SK-N-SH (cell line): ENCODE measurements around the gene ZBTB46.

Experiments
- POLR2AphosphoS5 ChIP-seq: IDR thresholded peaks from 2 replicates; pipeline ENCODE4 v1.6.1; 2012; ENCODE audit warnings: low read depth, low read length
- TF ChIP-seq, protein P1 (sequence below): IDR thresholded peaks from 2 replicates; pipeline ENCODE4 v1.6.1; 2012; ENCODE audit warnings: mild to moderate bottlenecking, low read depth, low read length, moderate library complexity
- TF ChIP-seq, protein P2 (sequence below): IDR thresholded peaks from 2 replicates; pipeline ENCODE4 v1.4.0; 2012; ENCODE audit warnings: low read depth, borderline replicate concordance

DNA sequence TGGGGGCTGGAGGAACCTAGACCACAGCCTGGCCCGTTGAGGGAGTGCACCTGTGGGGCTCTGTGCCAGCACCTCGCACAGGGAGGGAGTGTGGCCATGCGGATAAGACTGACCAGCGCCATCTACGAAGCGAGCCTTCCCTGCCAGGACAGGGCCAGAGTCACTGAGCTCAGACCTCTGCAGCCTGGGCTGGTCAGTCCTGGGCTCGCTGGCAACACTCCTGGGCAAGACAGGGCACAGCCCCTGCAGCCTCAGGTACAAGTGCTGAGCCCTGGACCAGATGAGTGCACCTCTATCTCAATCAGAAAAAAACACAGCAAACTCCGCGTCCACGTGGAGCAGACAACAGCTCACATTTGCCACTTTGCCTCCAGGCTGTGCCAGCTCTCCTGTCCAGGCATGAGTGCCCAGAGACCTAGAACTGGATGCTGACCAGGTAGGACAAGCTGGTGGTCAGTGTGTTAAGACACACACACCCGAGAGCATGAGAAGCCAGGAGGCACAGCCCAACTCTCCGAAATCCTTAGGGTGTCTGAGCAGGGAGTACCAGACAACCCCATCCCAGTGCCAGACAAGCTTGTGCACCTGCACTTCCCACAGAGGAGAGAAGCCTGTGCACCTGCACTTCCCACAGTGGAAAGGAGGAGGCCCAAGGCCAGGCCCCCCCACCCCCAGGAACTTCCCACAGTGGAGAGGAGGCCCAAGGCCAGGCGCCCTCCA, 128.2 kb downstream of the ZBTB46 start:
- TF ChIP-seq, protein P1, sequence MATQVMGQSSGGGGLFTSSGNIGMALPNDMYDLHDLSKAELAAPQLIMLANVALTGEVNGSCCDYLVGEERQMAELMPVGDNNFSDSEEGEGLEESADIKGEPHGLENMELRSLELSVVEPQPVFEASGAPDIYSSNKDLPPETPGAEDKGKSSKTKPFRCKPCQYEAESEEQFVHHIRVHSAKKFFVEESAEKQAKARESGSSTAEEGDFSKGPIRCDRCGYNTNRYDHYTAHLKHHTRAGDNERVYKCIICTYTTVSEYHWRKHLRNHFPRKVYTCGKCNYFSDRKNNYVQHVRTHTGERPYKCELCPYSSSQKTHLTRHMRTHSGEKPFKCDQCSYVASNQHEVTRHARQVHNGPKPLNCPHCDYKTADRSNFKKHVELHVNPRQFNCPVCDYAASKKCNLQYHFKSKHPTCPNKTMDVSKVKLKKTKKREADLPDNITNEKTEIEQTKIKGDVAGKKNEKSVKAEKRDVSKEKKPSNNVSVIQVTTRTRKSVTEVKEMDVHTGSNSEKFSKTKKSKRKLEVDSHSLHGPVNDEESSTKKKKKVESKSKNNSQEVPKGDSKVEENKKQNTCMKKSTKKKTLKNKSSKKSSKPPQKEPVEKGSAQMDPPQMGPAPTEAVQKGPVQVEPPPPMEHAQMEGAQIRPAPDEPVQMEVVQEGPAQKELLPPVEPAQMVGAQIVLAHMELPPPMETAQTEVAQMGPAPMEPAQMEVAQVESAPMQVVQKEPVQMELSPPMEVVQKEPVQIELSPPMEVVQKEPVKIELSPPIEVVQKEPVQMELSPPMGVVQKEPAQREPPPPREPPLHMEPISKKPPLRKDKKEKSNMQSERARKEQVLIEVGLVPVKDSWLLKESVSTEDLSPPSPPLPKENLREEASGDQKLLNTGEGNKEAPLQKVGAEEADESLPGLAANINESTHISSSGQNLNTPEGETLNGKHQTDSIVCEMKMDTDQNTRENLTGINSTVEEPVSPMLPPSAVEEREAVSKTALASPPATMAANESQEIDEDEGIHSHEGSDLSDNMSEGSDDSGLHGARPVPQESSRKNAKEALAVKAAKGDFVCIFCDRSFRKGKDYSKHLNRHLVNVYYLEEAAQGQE, result no peak
- no peak for TF ChIP-seq POLR2AphosphoS5
- TF ChIP-seq, protein P2, sequence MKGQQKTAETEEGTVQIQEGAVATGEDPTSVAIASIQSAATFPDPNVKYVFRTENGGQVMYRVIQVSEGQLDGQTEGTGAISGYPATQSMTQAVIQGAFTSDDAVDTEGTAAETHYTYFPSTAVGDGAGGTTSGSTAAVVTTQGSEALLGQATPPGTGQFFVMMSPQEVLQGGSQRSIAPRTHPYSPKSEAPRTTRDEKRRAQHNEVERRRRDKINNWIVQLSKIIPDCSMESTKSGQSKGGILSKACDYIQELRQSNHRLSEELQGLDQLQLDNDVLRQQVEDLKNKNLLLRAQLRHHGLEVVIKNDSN, result no peak
